ENCODE data around the gene RNGTT.

The RNGTT gene

DNA sequence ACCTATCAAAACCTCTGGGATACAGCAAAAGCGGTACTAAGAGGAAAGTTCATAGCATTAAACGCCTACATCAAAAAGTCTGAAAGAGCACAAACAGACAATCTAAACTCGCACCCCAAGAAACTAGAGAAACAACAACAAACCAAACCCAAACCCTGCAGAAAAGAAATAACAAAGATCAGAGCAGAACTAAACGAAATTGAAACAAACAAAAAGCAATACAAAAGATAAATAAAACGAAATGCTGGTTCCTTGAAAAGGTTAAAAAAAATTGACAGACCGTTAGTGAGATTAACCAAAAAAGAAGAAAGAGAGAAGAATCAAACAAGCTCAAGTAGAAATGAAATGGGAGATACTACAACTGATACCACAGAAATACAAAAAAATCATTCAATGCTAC lies 302.3 kb downstream of the RNGTT start:
- DNase-seq (ENCODE audit: low read depth): no peak
- H3K4me3 ChIP-seq (ENCODE audit: low read depth, low read length): no peak overlapping the region
- TF ChIP-seq, protein P1, sequence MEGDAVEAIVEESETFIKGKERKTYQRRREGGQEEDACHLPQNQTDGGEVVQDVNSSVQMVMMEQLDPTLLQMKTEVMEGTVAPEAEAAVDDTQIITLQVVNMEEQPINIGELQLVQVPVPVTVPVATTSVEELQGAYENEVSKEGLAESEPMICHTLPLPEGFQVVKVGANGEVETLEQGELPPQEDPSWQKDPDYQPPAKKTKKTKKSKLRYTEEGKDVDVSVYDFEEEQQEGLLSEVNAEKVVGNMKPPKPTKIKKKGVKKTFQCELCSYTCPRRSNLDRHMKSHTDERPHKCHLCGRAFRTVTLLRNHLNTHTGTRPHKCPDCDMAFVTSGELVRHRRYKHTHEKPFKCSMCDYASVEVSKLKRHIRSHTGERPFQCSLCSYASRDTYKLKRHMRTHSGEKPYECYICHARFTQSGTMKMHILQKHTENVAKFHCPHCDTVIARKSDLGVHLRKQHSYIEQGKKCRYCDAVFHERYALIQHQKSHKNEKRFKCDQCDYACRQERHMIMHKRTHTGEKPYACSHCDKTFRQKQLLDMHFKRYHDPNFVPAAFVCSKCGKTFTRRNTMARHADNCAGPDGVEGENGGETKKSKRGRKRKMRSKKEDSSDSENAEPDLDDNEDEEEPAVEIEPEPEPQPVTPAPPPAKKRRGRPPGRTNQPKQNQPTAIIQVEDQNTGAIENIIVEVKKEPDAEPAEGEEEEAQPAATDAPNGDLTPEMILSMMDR (IDR thresholded peaks at IDR 0.05; ENCODE audit: control insufficient read depth, extremely low read depth, insufficient read depth): no peak

GRCh38 chr6:88655586-88655985 lies 307.8 kb downstream of the RNGTT start:
- TF ChIP-seq, protein P1 (IDR thresholded peaks at IDR 0.05; ENCODE audit: control insufficient read depth, extremely low read depth, insufficient read depth): no peak
- DNase-seq (ENCODE audit: low read depth): no peak

GRCh38 chr6:88653936-88654335 lies 309.5 kb downstream of the RNGTT start:
- TF ChIP-seq, protein P1 (IDR thresholded peaks at IDR 0.05; ENCODE audit: control insufficient read depth, extremely low read depth, insufficient read depth): no peak
- no peak for DNase-seq (ENCODE audit: low read depth)
- no peak overlapping the region for H3K4me3 ChIP-seq (ENCODE audit: low read depth, low read length)

More at GRCh38 chr6:88655586-88655985, 307.8 kb downstream of the RNGTT start:
- H3K4me3 ChIP-seq (ENCODE audit: low read depth, low read length): no peak overlapping the region

DNA sequence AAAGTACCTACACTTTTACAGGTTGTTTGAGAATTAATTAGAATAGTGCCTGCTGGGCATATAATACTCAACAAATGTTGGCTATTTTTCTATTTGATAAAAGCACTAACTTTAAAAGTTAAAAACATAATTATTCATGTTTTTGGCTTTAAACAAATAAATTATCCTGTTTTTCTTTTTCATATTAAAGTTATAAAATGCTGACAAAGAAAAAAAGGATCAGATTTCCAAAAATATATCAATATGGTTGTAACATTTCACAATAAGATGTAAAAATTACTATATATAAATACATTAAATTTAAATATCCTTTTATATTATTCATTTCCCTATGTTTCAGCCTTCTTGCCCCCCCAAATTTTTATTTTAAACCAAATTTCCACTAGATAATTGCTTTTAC lies 312.0 kb downstream of the RNGTT start:
- no peak overlapping the region for H3K4me3 ChIP-seq (ENCODE audit: low read depth, low read length)
- TF ChIP-seq, protein P1 (IDR thresholded peaks at IDR 0.05; ENCODE audit: control insufficient read depth, extremely low read depth, insufficient read depth): no peak
- no peak for DNase-seq (ENCODE audit: low read depth)

DNA sequence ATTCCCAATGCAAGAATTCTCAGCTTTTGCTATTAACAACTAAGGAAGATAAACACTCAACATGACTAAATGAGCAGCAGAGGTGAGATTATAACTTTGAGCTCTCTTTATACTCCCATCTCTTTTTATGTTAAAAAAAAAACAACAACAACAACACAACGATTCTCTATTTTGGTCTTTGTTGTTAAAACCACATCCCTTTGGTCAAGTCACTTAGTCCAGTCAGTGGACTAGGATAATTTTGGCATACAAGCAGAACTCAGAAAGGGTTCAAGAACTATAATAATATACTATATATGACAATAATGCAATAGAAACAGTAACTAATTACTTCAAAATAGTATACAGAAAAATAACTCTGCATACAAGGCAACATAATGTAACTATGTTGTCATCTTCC lies 312.4 kb downstream of the RNGTT start:
- H3K4me3 ChIP-seq (ENCODE audit: low read depth, low read length): no peak overlapping the region
- TF ChIP-seq, protein P1 (IDR thresholded peaks at IDR 0.05; ENCODE audit: control insufficient read depth, extremely low read depth, insufficient read depth): no peak
- DNase-seq (ENCODE audit: low read depth): no peak

GRCh38 chr6:88650029-88650619 lies 313.3 kb downstream of the RNGTT start:
- TF ChIP-seq, protein P1 (IDR thresholded peaks at IDR 0.05; ENCODE audit: control insufficient read depth, extremely low read depth, insufficient read depth): no peak
- H3K4me3 ChIP-seq (ENCODE audit: low read depth, low read length): no peak overlapping the region
- no peak for DNase-seq (ENCODE audit: low read depth)

Data from LNCaP clone FGC (cell line).